HG03196 (cell line): ENCODE results near the gene GALNT17.
"Not testable (repeated sequence)": the region's sequence is repeated elsewhere in the genome, so short reads cannot be mapped to it uniquely, and the experiment has no call there.

Experiments
- ATAC-seq: cut with Tn5 transposase; IDR thresholded peaks from one replicate; pipeline ENCODE4 v1.9.1; 2021; ENCODE audit not compliant: unreplicated experiment

Gene GALNT17

DNA sequence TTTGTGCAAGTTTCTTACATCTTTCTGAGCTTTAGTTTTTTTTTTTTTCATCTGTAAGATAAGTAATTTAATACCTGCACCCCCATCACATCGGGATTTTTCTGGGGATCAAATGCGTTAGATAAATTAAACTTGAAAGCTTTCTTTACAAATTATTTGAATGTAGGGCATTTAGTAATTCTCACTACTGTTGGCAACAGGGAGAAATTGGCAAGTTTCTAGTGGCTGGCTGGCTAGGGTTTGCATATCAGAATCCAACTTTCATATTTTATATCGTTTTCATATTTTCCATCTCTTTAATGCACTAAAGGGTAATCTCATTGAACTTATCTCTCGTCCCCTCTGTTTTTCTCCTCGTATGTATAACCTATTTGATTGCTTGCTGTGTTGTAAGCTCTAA, 412.9 kb downstream of the GALNT17 start:
- no peak for ATAC-seq

GRCh38 chr7:71547426-71547825, 415.5 kb downstream of the GALNT17 start:
- no peak for ATAC-seq

- no peak for ATAC-seq
Measured at GRCh38 chr7:71548746-71549145, 416.8 kb downstream of the GALNT17 start.

GRCh38 chr7:71553306-71553705, 421.4 kb downstream of the GALNT17 start:
- ATAC-seq, result no peak

DNA sequence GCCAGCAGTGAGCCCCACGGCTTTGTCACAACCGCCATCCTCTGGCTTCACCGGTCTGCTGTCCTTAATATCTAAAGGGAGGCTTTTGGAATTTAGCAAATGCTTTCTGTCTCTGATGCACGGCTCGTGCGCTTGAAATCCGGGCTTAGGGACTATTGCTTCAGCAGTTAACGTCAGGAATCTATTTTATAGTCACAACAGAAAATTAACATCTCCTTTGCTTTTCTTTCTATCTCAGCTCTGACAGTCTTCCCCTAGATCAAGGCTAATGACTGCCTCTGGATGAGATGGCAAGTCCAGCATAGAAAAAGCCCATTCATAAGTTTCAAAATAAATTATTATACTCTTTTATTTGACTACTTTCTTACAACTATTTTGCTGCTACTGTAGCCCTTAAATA, 423.8 kb downstream of the GALNT17 start:
- ATAC-seq, result no peak

DNA sequence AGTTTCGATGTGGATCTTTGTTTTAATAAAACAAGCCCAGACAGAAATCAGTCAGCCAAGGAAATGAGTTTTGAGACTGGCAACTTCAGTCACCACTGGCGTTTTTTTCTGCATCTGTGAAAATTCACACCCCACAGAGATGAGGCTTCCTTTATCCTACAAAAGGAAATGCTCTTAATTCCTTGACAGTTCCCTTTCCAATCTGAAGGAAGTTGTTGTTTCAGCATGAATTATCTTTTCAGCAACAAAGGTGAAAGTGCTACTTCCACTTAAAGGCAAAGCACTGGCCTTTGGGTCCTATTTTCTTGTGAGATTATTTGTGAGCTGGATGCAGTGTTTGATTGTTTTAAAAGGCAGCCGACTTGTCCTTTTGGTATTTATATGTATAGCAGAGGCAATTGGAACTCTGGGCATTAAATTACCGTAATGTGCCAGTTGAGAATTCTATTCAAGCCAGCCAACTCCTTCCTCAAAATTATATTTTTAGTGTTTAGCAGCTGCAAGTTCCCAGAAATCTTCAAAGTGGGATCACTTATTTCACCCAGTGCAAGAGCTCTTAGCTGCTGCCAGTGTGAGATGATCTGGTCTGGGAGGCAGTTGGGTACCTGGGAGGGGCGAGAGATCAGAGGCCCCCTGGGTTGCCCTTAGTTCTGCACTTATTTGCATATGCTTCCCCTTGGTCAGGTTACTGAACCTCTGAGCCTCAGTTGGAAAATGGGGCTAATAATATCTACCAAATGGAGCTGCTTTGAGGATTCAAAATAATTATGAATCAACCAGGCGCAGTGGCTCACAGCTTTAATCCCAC, 427.1 kb downstream of the GALNT17 start:
- ATAC-seq, result no peak

GRCh38 chr7:71560354-71560995, 428.5 kb downstream of the GALNT17 start:
- ATAC-seq, result no peak

DNA sequence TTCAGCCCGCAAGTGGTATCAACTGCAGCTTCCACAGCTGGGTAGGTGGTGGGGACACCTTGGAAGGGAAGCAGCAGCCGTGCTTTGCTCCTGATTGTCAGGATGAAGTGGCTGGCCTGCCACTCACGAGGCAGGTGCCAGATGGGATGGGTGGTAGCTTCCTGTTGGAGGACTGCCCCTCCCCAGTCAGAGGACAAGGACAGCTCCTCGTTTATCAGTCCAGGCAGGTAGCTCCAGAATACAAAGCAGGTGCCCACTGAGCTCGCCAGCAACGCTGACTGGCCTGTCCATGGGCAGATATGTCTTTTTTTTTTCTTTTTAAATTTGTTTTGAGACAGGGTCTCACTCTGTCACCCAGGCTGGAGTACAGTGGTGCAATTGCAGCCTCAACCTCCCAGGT, 431.3 kb downstream of the GALNT17 start:
- ATAC-seq, result no peak

DNA sequence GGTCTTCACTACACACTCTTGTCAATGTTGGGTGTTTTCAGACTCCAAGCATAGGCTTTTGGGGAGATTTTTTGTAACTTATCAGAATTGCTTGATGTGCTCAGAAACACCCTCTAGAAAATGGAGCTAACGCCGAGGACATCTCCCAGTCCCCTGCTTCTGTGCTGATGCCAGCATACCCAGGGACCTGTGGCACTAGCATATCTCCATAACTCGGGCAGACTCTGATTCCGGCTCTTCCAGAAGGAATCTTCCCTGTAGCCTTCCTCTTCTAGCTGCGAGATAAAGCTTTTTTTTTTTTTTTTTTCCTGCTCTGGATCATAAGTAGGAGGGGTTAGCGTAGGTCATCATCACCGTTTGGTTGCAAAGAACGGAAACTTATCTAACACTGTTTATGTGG, 434.4 kb downstream of the GALNT17 start:
- no peak for ATAC-seq

DNA sequence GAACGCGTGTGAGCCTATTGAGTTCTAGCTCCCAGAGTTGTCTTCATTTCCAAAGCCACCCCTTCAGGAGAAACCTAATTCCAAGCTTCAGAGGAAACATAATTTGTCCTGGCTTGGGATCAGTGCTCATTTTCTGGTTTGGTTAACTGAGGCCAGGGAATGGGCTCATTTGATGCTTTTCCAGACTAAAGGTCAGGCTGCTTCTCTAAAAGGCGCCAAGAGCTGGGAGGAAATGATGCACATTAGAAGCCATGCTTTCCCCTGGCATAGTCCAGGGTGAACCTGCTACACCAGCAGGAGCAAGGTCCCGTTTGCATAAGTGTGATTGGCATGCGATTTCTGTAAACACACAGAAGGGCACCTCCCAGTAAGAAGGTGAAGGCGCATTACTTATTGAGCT, 435.0 kb downstream of the GALNT17 start:
- no peak for ATAC-seq

GRCh38 chr7:71574153-71574860, 442.4 kb downstream of the GALNT17 start:
- no peak for ATAC-seq

DNA sequence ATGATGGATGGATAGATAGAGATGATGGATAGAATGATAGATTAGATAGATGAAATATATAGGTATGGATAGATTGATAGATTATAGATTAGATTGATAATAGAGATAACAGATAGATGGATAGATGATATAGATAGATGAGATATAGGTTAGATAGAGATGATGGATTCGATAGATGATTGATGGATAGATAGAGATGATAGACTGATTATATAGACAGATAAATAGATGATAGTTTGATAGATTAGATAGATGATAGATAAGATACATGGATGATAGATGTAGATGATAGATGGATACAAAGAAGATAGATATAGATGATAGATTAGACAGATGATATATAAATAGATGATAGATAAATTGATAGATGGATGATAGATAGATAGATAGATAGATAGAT, 448.1 kb downstream of the GALNT17 start:
- no peak for ATAC-seq

- no peak for ATAC-seq
Measured at GRCh38 chr7:71584256-71584655, 452.3 kb downstream of the GALNT17 start.

GRCh38 chr7:71591876-71592275, 459.9 kb downstream of the GALNT17 start:
- ATAC-seq, result no peak

GRCh38 chr7:71592388-71592787, 460.4 kb downstream of the GALNT17 start:
- not testable (repeated sequence) for ATAC-seq

DNA sequence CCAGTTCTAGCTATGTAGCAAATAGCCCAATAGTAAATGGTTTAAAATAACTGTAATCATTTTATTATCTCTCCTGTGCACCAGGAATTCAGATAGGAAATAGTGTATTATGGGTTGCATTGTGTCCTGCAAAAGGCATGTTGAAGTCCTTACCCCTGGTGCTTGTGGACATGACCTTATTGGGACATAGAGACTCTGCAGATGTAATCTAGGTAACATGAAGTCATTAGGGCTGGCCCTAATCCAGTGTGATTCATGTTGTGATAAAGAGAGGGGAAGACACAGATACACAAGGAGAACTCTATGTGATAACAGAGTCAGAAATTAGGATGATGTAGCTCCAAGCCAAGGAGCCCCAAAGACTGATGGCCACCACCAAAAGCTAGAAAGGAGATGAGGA, 462.8 kb downstream of the GALNT17 start:
- ATAC-seq, result no peak

GRCh38 chr7:71595176-71595575, 463.2 kb downstream of the GALNT17 start:
- ATAC-seq, result no peak

DNA sequence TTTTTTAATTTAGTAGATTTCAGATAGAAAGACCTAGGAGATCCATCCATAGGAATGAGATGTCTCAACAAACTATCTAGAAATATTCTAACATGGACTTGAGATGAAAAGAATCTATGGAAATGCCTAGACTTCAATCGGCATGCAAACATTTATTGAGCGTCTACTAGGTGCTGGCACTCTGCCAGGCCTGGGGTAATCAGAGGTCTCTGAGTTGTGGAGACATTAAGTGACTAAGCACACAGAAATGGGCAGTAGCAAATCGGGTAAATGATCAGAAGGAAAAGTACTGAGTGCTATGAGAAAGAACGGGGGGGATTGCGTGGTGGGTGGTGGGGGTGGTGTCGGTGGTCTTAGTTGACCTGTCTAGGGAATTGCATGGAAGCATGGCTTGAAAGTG, 466.6 kb downstream of the GALNT17 start:
- ATAC-seq, result no peak

DNA sequence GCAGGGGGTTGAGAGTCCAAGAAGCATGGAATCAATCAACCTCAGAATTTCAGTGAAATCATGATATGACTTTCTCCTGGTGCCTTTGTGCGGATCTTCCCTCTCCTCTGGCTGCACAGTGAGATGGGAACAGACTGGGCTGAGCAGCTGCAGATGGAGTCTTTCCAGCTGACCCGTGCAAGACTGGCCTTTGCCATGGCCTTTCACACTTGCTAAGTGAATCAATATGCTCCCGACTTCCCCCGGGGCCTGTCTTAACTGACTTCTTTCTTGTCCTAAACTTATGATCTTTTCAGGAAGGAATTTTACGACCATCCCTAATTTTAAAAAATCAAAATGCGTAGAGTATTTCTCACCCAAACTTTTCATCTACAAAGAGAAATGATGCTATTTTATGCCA, 469.9 kb downstream of the GALNT17 start:
- no peak for ATAC-seq

DNA sequence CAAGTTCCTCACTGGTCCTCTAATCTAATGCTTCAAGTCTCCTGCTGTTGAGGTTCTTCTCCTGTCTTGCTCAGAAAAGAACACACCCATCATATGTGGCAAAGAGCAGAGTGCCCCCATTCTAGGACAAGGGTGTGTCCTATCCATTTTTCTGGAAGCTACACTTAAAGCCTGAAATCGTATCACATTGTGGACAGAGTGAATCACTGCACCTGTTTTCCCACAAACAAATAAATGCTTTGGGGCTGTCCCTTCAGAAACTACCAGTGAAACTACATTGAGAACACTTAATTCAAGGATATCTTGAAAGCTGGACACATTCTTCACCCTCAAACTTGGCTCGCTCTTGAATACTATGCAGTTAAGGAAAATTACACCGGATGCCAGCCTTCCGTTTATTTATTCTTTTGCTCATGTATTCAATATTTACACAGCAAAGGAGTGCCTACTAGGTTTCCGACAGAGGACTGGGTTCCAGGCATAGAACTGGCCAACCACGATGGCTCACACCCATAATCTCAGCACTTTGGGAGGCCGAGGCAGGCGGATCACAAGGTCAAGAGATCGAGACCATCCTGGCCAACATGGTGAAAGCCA, 473.0 kb downstream of the GALNT17 start:
- no peak for ATAC-seq

DNA sequence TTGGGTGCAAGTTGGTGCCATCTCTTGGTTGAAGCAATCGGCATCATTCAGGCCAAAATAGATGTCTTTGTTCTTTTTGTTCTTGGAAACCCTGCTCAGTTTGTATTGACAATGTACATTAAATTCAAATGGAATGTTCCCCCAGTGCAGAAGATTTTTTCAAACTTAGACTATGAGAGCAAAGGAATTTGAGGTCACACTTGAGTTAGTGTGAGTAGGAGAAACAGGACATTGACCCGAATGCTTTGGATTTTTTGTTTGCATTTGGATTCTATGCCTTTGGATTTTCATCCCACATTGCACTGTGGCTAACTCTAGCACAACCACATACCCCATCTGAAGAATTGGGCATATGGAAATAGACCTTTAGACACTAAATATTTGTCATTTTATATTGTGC, 480.0 kb downstream of the GALNT17 start:
- no peak for ATAC-seq

DNA sequence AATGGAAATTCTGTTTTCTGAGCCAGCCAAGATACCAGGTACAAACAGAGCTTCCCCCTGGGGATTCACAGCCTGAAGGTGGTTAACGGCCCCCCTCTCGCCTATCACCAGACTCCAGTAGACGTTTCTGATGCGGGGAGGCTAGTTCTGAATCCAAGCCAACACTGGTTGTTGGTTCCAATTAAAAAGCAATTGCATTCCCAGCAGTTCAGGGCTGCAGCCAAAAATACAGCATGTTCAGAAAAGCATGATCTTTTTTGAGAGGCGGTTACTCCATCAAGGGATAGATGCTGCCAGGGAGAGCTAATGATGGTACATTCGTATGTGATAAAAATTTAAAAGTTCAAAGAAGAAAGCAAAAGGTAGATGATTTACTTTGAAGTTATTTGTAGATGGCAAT, 481.0 kb downstream of the GALNT17 start:
- no peak for ATAC-seq
